ENCODE measurements around the gene TRDN. TPM values are rescaled to one million over a fixed set of nuclear protein-coding genes. Genes with fewer than 3 reads are reported as not detected.
"Not testable (repeated sequence)": the region's sequence is repeated elsewhere in the genome, so short reads cannot be mapped to it uniquely, and the experiment has no call there.

Gene TRDN
- total RNA-seq, 2 donors from 2014 or later, result 0.14 TPM; not detected in 1

DNA sequence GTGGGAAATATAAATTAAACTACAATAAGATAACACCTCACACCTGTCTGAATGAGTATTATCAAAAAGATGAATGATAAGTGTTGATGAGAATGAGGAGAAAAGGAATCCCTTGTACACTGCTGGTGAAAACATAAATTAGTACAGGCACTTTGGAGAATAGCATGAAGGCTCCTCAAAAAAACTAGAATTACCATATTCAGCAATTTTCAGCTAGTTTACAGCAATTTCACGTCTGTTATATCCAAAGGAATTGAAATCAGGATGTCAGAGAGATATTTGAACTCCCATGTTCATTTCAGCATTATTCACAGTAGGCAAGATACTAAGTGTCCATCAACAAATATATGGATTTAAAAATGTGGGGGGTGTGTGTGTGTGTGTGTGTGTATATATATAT, 348.1 kb downstream of the TRDN start:
- H3K4me3 ChIP-seq, result no peak overlapping the region
- DNase-seq (ENCODE audit: low spot score), result no peak

DNA sequence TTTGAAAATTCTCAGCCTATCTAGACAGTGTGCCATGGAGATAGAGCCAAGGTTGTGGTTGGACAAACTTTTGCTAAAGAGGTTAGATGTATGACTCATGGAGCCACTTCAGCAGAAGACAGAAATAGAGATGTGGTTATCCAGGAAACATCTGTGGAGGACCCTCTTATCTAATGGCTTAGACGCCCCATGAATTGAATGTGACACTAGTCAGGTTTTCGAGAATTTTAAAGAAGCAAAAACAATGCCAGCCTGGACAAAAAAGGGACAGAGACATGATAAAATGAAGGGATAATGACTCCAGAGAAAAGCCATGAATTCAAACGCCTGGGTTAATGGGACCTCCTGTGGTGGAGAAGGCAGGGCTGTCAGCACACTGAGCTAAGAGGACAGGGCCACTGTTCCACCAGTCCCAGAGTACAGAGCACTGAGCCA, 360.2 kb downstream of the TRDN start:
- ATAC-seq (ENCODE audit: insufficient number of reproducible peaks, low FRiP score, low read depth) (no peak), DNase-seq (ENCODE audit: low spot score) (no peak)
- Histone ChIP-seq H3K4me3 (no peak overlapping the region), H3K4me1 (ENCODE audit: control insufficient read depth in 1 of 2, low read depth in 2 of 2) (no peaks in the 10 kb centered on the region), H3K27me3 (replicated peaks; ENCODE audit: insufficient read depth) (no peaks in the 10 kb centered on the region), H3K36me3 (no peaks in the 10 kb centered on the region), H3K27ac (no peak overlapping the region), H3K9me3 (no peaks in the 10 kb centered on the region)
- TF ChIP-seq, protein P1, sequence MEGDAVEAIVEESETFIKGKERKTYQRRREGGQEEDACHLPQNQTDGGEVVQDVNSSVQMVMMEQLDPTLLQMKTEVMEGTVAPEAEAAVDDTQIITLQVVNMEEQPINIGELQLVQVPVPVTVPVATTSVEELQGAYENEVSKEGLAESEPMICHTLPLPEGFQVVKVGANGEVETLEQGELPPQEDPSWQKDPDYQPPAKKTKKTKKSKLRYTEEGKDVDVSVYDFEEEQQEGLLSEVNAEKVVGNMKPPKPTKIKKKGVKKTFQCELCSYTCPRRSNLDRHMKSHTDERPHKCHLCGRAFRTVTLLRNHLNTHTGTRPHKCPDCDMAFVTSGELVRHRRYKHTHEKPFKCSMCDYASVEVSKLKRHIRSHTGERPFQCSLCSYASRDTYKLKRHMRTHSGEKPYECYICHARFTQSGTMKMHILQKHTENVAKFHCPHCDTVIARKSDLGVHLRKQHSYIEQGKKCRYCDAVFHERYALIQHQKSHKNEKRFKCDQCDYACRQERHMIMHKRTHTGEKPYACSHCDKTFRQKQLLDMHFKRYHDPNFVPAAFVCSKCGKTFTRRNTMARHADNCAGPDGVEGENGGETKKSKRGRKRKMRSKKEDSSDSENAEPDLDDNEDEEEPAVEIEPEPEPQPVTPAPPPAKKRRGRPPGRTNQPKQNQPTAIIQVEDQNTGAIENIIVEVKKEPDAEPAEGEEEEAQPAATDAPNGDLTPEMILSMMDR (IDR thresholded peaks at IDR 0.05), result no peak

More for the DNA sequence above, 348.1 kb downstream of the TRDN start:
- ATAC-seq (ENCODE audit: insufficient number of reproducible peaks, low FRiP score, low read depth), result no peak
- Histone ChIP-seq H3K9me3 (no peaks in the 10 kb centered on the region), H3K27me3 (replicated peaks; ENCODE audit: insufficient read depth) (no peaks in the 10 kb centered on the region), H3K36me3 (no peaks in the 10 kb centered on the region), H3K4me1 (ENCODE audit: control insufficient read depth in 1 of 2, low read depth in 2 of 2) (no peaks in the 10 kb centered on the region), H3K27ac (no peak overlapping the region)
- TF ChIP-seq, protein P1 (IDR thresholded peaks at IDR 0.05), result no peak

DNA sequence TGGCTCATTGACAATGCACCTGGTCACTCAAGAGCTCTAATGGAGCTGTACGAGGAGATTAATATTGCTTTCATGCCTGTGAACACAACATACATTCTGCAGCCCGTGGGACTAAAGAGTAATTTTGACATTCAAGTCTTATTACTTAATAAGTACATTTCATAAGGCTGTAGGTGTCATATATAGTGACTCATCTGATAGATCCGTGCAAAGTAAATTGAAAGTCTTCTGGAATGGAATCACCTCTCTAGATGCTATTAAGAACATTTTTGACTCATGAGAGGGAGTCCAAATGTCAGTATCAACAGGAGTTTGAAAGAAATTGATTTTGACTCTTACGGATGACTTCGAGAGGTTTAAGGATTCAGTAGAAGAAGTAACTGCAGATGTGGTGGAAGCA, 372.8 kb downstream of the TRDN start:
- Histone ChIP-seq H3K4me1 (ENCODE audit: control insufficient read depth in 1 of 2, low read depth in 2 of 2) (no peaks in the 10 kb centered on the region), H3K36me3 (no peaks in the 10 kb centered on the region), H3K4me3 (no peak overlapping the region), H3K9me3 (no peaks in the 10 kb centered on the region), H3K27ac (no peak overlapping the region), H3K27me3 (replicated peaks; ENCODE audit: insufficient read depth) (no peaks in the 10 kb centered on the region)
- no peak for ATAC-seq (ENCODE audit: insufficient number of reproducible peaks, low FRiP score, low read depth)
- no peak for DNase-seq (ENCODE audit: low spot score)
- TF ChIP-seq, protein P1 (IDR thresholded peaks at IDR 0.05), result no peak

DNA sequence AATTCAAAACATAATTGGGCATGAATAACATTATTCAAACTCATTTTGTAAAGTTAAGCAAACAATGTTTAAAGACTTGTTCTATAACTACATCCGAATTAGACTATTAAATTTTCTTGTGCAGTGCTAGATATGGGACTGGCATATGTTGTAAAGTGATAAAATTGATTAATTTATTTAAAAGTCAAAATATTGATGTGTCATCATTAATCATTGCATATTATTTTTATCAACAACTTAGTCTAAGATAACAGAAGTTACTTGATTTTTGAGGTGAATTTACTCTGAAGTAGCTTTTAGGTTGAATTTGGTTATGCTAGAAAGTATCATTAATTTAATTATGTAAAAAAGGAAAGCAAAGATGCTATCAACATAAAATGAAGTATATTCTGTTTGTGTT, 396.1 kb downstream of the TRDN start:
- TF ChIP-seq, protein P1 (IDR thresholded peaks at IDR 0.05), result no peak
- H3K9me3 ChIP-seq, result no peaks in the 10 kb centered on the region
- no peak overlapping the region for H3K4me3 ChIP-seq
- ATAC-seq (ENCODE audit: insufficient number of reproducible peaks, low FRiP score, low read depth) (no peak), DNase-seq (ENCODE audit: low spot score) (no peak)
- H3K27me3 ChIP-seq (replicated peaks; ENCODE audit: insufficient read depth), result no peaks in the 10 kb centered on the region
- no peak overlapping the region for H3K27ac ChIP-seq
- no peaks in the 10 kb centered on the region for H3K4me1 ChIP-seq (ENCODE audit: control insufficient read depth in 1 of 2, low read depth in 2 of 2)
- no peaks in the 10 kb centered on the region for H3K36me3 ChIP-seq

DNA sequence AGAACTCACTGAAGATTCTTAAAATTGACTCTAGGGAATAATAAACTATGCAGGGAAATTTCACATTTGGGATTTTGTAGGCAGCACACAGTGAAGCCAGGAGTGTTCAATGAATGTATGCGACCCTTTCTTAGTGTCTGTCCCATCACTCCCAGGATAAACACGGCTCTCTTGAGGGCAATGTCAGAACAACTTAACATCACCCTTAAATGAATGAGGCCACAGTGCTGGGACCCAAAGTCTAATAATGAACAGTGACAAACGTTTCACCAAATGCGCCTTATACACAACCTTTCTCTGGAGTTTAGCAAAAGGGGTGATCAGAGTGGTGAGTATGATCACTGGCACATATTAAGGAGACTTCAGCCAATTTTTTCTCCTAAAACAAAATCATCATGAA, 403.4 kb downstream of the TRDN start:
- Histone ChIP-seq H3K9me3 (no peaks in the 10 kb centered on the region), H3K4me3 (no peak overlapping the region), H3K4me1 (ENCODE audit: control insufficient read depth in 1 of 2, low read depth in 2 of 2) (no peaks in the 10 kb centered on the region), H3K27ac (no peak overlapping the region), H3K27me3 (replicated peaks; ENCODE audit: insufficient read depth) (no peaks in the 10 kb centered on the region), H3K36me3 (no peaks in the 10 kb centered on the region)
- TF ChIP-seq, protein P1 (IDR thresholded peaks at IDR 0.05), result no peak
- no peak for DNase-seq (ENCODE audit: low spot score)
- ATAC-seq (ENCODE audit: insufficient number of reproducible peaks, low FRiP score, low read depth), result no peak

DNA sequence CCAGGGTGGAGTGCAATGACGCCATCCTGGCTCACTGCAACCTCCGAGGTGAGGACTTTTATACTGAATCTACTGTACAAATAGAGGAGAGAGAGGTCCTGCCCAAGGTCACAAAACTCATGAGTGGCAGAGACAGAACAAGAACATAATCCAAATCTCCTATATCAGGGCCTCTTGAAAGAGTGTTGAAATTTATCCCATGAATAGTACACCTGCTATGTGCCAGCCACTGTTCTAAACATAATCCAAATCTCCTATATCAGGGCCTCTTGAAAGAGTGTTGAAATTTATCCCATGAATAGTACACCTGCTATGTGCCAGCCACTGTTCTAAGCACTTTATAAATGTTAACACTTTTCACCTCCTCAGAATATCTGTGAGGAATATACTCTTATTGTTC, 409.0 kb downstream of the TRDN start:
- H3K27me3 ChIP-seq (replicated peaks; ENCODE audit: insufficient read depth); DNase-seq (ENCODE audit: low spot score); H3K4me1 ChIP-seq (ENCODE audit: control insufficient read depth in 1 of 2, low read depth in 2 of 2); H3K4me3 ChIP-seq; H3K27ac ChIP-seq; H3K9me3 ChIP-seq; ATAC-seq (ENCODE audit: insufficient number of reproducible peaks, low FRiP score, low read depth); H3K36me3 ChIP-seq: not testable (repeated sequence)
